Mesenchymal stem cell (in vitro differentiated cells and primary cell): Measurements from ENCODE around the gene DARS1.

Experiments used
- DNase-seq: peaks from one replicate; pipeline ENCODE4 v3.0.0-alpha.2; 2013
- H2AFZ ChIP-seq: one replicate; pipeline ENCODE4 v1.6.1; 2013; ENCODE audit warnings: low read depth, mild to moderate bottlenecking, control low read depth, inconsistent platforms, low read length, moderate library complexity
- H2AK5ac ChIP-seq: 2 replicates; pipeline ENCODE4 v1.6.1; 2013; ENCODE audit warnings: low read length, moderate library complexity, mild to moderate bottlenecking, inconsistent platforms; ENCODE audit not compliant: severe bottlenecking
- H2BK120ac ChIP-seq: one replicate; pipeline ENCODE4 v1.6.1; 2013; ENCODE audit warnings: low read depth, mild to moderate bottlenecking, inconsistent platforms, low read length, moderate library complexity
- H2BK12ac ChIP-seq, 2 experiments: one replicate each; pipeline ENCODE4 v1.6.1; 2013; ENCODE audit warnings: inconsistent platforms in 2 of 2, low read length in 2 of 2, mild to moderate bottlenecking in 2 of 2, moderate library complexity in 2 of 2, control low read depth in 1 of 2
- H2BK15ac ChIP-seq: one replicate; pipeline ENCODE4 v1.6.1; 2013; ENCODE audit warnings: mild to moderate bottlenecking, low read depth, inconsistent platforms; ENCODE audit not compliant: poor library complexity, severe bottlenecking
- H2BK5ac ChIP-seq: 2 replicates; pipeline ENCODE4 v1.6.1; 2013; ENCODE audit warnings: low read depth, mild to moderate bottlenecking, low read length, control low read depth, inconsistent platforms; ENCODE audit not compliant: poor library complexity, severe bottlenecking
- H3K14ac ChIP-seq, 2 experiments: one replicate each; pipeline ENCODE4 v1.6.1; 2013; ENCODE audit warnings: inconsistent platforms in 2 of 2, low read length in 2 of 2, control low read depth in 1 of 2, mild to moderate bottlenecking in 1 of 2, moderate library complexity in 1 of 2
- H3K18ac ChIP-seq, 2 experiments: one replicate each; pipeline ENCODE4 v1.6.1; 2013; ENCODE audit warnings: inconsistent platforms in 2 of 2, low read length in 2 of 2, control low read depth in 1 of 2, low read depth in 1 of 2, mild to moderate bottlenecking in 1 of 2
- H3K23ac ChIP-seq, 2 experiments: one replicate each; pipeline ENCODE4 v1.6.1; 2013; ENCODE audit warnings: inconsistent platforms in 2 of 2, low read length in 2 of 2, mild to moderate bottlenecking in 2 of 2, moderate library complexity in 2 of 2, control low read depth in 1 of 2
- H3K27ac ChIP-seq: 2 replicates; pipeline ENCODE4 v1.5.1; 2013; ENCODE audit warnings: mild to moderate bottlenecking, moderate library complexity, low read length, control low read depth, inconsistent platforms; ENCODE audit not compliant: poor library complexity, severe bottlenecking
- H3K27me3 ChIP-seq, 2 experiments: 2 replicates each; pipeline versions ENCODE4 v1.6.1 to v1.7.0; 2013; ENCODE audit warnings: low read length in 2 of 2, mild to moderate bottlenecking in 2 of 2, moderate library complexity in 2 of 2, control low read depth in 1 of 2, inconsistent platforms in 1 of 2; ENCODE audit not compliant: control insufficient read depth in 1 of 2, insufficient read depth in 1 of 2
- H3K36me3 ChIP-seq, 2 experiments: 2 replicates each; pipeline versions ENCODE4 v1.6.1 to v1.7.0; 2013; ENCODE audit warnings: low read length in 2 of 2, control low read depth in 1 of 2, inconsistent platforms in 1 of 2, low read depth in 1 of 2, mild to moderate bottlenecking in 1 of 2; ENCODE audit not compliant: insufficient read depth in 2 of 2, control insufficient read depth in 1 of 2
- H3K4ac ChIP-seq, 2 experiments: one replicate each; pipeline ENCODE4 v1.6.1; 2013; ENCODE audit warnings: inconsistent platforms in 2 of 2, low read length in 2 of 2, mild to moderate bottlenecking in 2 of 2, moderate library complexity in 2 of 2, control low read depth in 1 of 2, low read depth in 1 of 2
- H3K4me1 ChIP-seq: 2 replicates; pipeline ENCODE4 v1.6.1; 2013; ENCODE audit warnings: low read depth, low read length, control low read depth; ENCODE audit not compliant: control insufficient read depth, insufficient read depth
- H3K4me2 ChIP-seq: 2 replicates; pipeline ENCODE4 v1.6.1; 2013; ENCODE audit warnings: low read length, mild to moderate bottlenecking, inconsistent platforms; ENCODE audit not compliant: poor library complexity, severe bottlenecking
- H3K4me3 ChIP-seq, 2 experiments: 2 replicates each; pipeline versions ENCODE4 v1.5.1 to v1.7.0; 2013; ENCODE audit warnings: low read length in 2 of 2, mild to moderate bottlenecking in 2 of 2, control low read depth in 1 of 2, low read depth in 1 of 2; ENCODE audit not compliant: insufficient read depth in 1 of 2
- H3K79me1 ChIP-seq: replicated peaks from 2 replicates; pipeline ENCODE4 v1.6.1; 2013; ENCODE audit warnings: mild to moderate bottlenecking, control low read depth, low read length, inconsistent platforms; ENCODE audit not compliant: poor library complexity, severe bottlenecking
- H3K9ac ChIP-seq: 2 replicates; pipeline ENCODE4 v1.7.0; 2013; ENCODE audit warnings: mild to moderate bottlenecking, low read length, moderate library complexity
- H3K9me3 ChIP-seq: 2 replicates; pipeline ENCODE4 v1.7.0; 2013; ENCODE audit warnings: mild to moderate bottlenecking, low read length; ENCODE audit not compliant: control insufficient read depth
- H4K8ac ChIP-seq: one replicate; pipeline ENCODE4 v1.6.1; 2013; ENCODE audit warnings: inconsistent platforms, mild to moderate bottlenecking, low read length, moderate library complexity
- H4K91ac ChIP-seq: one replicate; pipeline ENCODE4 v1.6.1; 2013; ENCODE audit warnings: mild to moderate bottlenecking, low read length, inconsistent platforms
- WGBS: methylation state at CpG from one replicate; pipeline ENCODE4 v1.1.7; 2013; ENCODE audit warnings: mixed read lengths; 5-methylcytosine and 5-hydroxymethylcytosine counted together

The DARS1 gene

GRCh38 chr2:136023416-136023815 lies 38.0 kb upstream of the DARS1 start:
- Histone ChIP-seq H4K8ac (no peak overlapping the region), H3K27me3 (peaks cover 0 to 5% of the 10 kb centered on the region in 2 experiments), H2BK12ac (no peak overlapping the region), H2AK5ac (no peak overlapping the region), H3K14ac (no peak overlapping the region), H3K4me2 (no peak overlapping the region), H2BK5ac (no peak overlapping the region), H3K4ac (no peak overlapping the region), H3K79me1 (no peaks in the 10 kb centered on the region), H3K18ac (no peak overlapping the region), H3K4me1 (peaks cover 6% of the 10 kb centered on the region), H3K4me3 (no peak overlapping the region), H3K23ac (no peak overlapping the region), H3K36me3 (no peaks in the 10 kb centered on the region), H2BK120ac (no peak overlapping the region), H2AFZ (no peak overlapping the region), H4K91ac (no peak overlapping the region), H2BK15ac (no peak overlapping the region), H3K27ac (no peak overlapping the region), H3K9me3 (no peaks in the 10 kb centered on the region), H3K9ac (no peak overlapping the region)
- 86% methylated on average over 2 of the region's 2 CpGs for WGBS
- no peak for DNase-seq

- H2BK12ac ChIP-seq = no peak overlapping the region
- no peaks in the 10 kb centered on the region for H3K9me3 ChIP-seq
- no peak overlapping the region for H3K4ac ChIP-seq
- no peaks in the 10 kb centered on the region for H3K79me1 ChIP-seq
- H2AFZ ChIP-seq = no peak overlapping the region
- H2BK15ac ChIP-seq = no peak overlapping the region
- no peak overlapping the region for H2BK5ac ChIP-seq
- H3K4me3 ChIP-seq = no peak overlapping the region
- H3K4me2 ChIP-seq = no peak overlapping the region
- peaks cover 6% of the 10 kb centered on the region for H3K4me1 ChIP-seq
- H3K18ac ChIP-seq = no peak overlapping the region
- no peak overlapping the region for H4K91ac ChIP-seq
- no peak overlapping the region for H3K9ac ChIP-seq
- H4K8ac ChIP-seq = no peak overlapping the region
- WGBS = 91% methylated on average over 3 of the region's 3 CpGs
- no peak overlapping the region for H3K23ac ChIP-seq
- H3K27ac ChIP-seq = no peak overlapping the region
- DNase-seq = peak; percentile 68
- no peak overlapping the region for H2BK120ac ChIP-seq
- H3K14ac ChIP-seq = no peak overlapping the region
- no peaks in the 10 kb centered on the region for H3K36me3 ChIP-seq
- H2AK5ac ChIP-seq = no peak overlapping the region
- peaks cover 0 to 5% of the 10 kb centered on the region in 2 experiments for H3K27me3 ChIP-seq
Observed at GRCh38 chr2:136022396-136023146, 37.1 kb upstream of the DARS1 start.

DNA sequence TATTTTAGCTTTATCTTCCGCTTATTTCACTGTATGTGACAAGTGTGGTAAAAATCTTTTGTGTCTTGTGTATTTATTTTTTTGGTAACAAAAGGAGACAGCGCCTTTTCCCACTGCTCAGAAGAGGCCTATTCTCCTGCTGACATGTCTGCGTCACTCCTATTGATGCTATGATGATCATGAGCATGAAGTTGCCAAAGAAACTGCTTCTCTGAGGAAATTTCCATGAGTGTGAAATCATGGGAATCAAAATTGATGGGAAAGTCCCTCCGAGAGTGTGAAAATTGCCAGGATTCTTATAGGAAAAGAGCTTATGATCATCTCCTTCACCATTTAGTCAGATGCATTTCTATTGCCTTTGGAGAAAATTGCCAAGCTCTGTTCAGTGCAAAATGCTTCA lies 36.5 kb upstream of the DARS1 start:
- H2BK15ac ChIP-seq = no peak overlapping the region
- H2BK12ac ChIP-seq = no peak overlapping the region
- H3K4me3 ChIP-seq = no peak overlapping the region
- no peaks in the 10 kb centered on the region for H3K9me3 ChIP-seq
- no peak overlapping the region for H3K27ac ChIP-seq
- H3K18ac ChIP-seq = no peak overlapping the region
- H3K4ac ChIP-seq = no peak overlapping the region
- no peak overlapping the region for H2AFZ ChIP-seq
- no peak overlapping the region for H2AK5ac ChIP-seq
- H4K91ac ChIP-seq = no peak overlapping the region
- no peak overlapping the region for H3K14ac ChIP-seq
- peaks cover 0 to 5% of the 10 kb centered on the region in 2 experiments for H3K27me3 ChIP-seq
- no peaks in the 10 kb centered on the region for H3K36me3 ChIP-seq
- H3K23ac ChIP-seq = no peak overlapping the region
- no peaks in the 10 kb centered on the region for H3K79me1 ChIP-seq
- no peak for DNase-seq
- no peak overlapping the region for H2BK5ac ChIP-seq
- no peak overlapping the region for H3K9ac ChIP-seq
- H2BK120ac ChIP-seq = no peak overlapping the region
- peaks cover 6% of the 10 kb centered on the region for H3K4me1 ChIP-seq
- WGBS = 96% methylated on average over 3 of the region's 4 CpGs
- no peak overlapping the region for H4K8ac ChIP-seq
- no peak overlapping the region for H3K4me2 ChIP-seq

- WGBS = 20% methylated on average over 1 of the region's 2 CpGs
- H2AK5ac ChIP-seq = no peak overlapping the region
- peaks cover 6% of the 10 kb centered on the region for H3K4me1 ChIP-seq
- H3K36me3 ChIP-seq = no peaks in the 10 kb centered on the region
- no peak overlapping the region for H2AFZ ChIP-seq
- H3K4me2 ChIP-seq = no peak overlapping the region
- peaks cover 0 to 5% of the 10 kb centered on the region in 2 experiments for H3K27me3 ChIP-seq
- no peak overlapping the region for H3K23ac ChIP-seq
- no peak overlapping the region for H2BK5ac ChIP-seq
- H3K9ac ChIP-seq = no peak overlapping the region
- no peak overlapping the region for H3K4ac ChIP-seq
- H4K91ac ChIP-seq = no peak overlapping the region
- no peak for DNase-seq
- H3K79me1 ChIP-seq = no peaks in the 10 kb centered on the region
- H4K8ac ChIP-seq = no peak overlapping the region
- H2BK120ac ChIP-seq = no peak overlapping the region
- no peak overlapping the region for H2BK15ac ChIP-seq
- H3K14ac ChIP-seq = no peak overlapping the region
- no peak overlapping the region for H3K18ac ChIP-seq
- no peak overlapping the region for H3K4me3 ChIP-seq
- no peak overlapping the region for H2BK12ac ChIP-seq
- H3K9me3 ChIP-seq = no peaks in the 10 kb centered on the region
- H3K27ac ChIP-seq = no peak overlapping the region
Observed at GRCh38 chr2:136021406-136021805, 36.0 kb upstream of the DARS1 start.
